AML-193 (cell line): ENCODE data around the gene MZT2B.
A peak's percentile ranks its signal among the peaks of the same experiment; 100 is the strongest.
"Not testable (repeated sequence)": the region's sequence is repeated elsewhere in the genome, so short reads cannot be mapped to it uniquely, and the experiment has no call there.

Experiments
- DNase-seq, 2 experiments: peaks; one replicate each; lab custom pipeline; 2025; lab: John Stamatoyannopoulos, UW

The MZT2B gene

GRCh38 chr2:130180404-130181324 lies 1.4 kb upstream of the MZT2B start:
- DNase-seq: not testable (repeated sequence)

GRCh38 chr2:130181325-130181879 lies 660 bp upstream of the MZT2B start, which contains the start of gene SMPD4:
Gene SMPD4, minus strand, starts transcription at chr2:130181602. Its CDS starts 5,010 bp downstream, at chr2:130176592.
- DNase-seq: peak; percentile 77 to 80

GRCh38 chr2:130182826-130183511 lies 907 bp downstream of the MZT2B start:
- DNase-seq: peak in 1 of 2 experiments; percentile 0

GRCh38 chr2:130183512-130184373 lies 1.7 kb downstream of the MZT2B start:
- no peak for DNase-seq

- DNase-seq: no peak
These were observed 3.4 kb downstream of the MZT2B start for GRCh38 chr2:130185436-130185835.

- no peak for DNase-seq
These were observed 3.8 kb downstream of the MZT2B start for GRCh38 chr2:130185896-130186295.

- no peak for DNase-seq
These were observed 4.3 kb downstream of the MZT2B start for GRCh38 chr2:130186391-130186790.

- no peak for DNase-seq
These were observed 5.2 kb downstream of the MZT2B start for GRCh38 chr2:130187268-130187667.

- not testable (repeated sequence) for DNase-seq
These were observed 6.1 kb downstream of the MZT2B start for GRCh38 chr2:130187859-130188792.

GRCh38 chr2:130188958-130189357 lies 6.9 kb downstream of the MZT2B start:
- not testable (repeated sequence) for DNase-seq

GRCh38 chr2:130190237-130190636 lies 8.2 kb downstream of the MZT2B start:
- no peak for DNase-seq

- not testable (repeated sequence) for DNase-seq
These were observed 9.3 kb downstream of the MZT2B start for GRCh38 chr2:130191319-130191718.

- DNase-seq: not testable (repeated sequence)
These were observed 10.4 kb downstream of the MZT2B start for GRCh38 chr2:130192451-130192850.

GRCh38 chr2:130193824-130194223 lies 11.8 kb downstream of the MZT2B start:
- DNase-seq: not testable (repeated sequence)

GRCh38 chr2:130195089-130195635 lies 13.1 kb downstream of the MZT2B start:
- DNase-seq: not testable (repeated sequence)

- DNase-seq: not testable (repeated sequence)
These were observed 14.0 kb downstream of the MZT2B start for GRCh38 chr2:130196052-130196451.

GRCh38 chr2:130198343-130198742 lies 16.3 kb downstream of the MZT2B start, which contains the start of gene TUBA3E:
Gene TUBA3E, minus strand, starts transcription at chr2:130198439. Its CDS starts 79 bp downstream, at chr2:130198360.
- no peak for DNase-seq

GRCh38 chr2:130202518-130202917 lies 20.5 kb downstream of the MZT2B start:
- DNase-seq: not testable (repeated sequence)

GRCh38 chr2:130203150-130203549 lies 21.1 kb downstream of the MZT2B start:
- DNase-seq: not testable (repeated sequence)

- DNase-seq: not testable (repeated sequence)
These were observed 25.0 kb downstream of the MZT2B start for GRCh38 chr2:130207051-130207450.
